Measurements from ENCODE around the gene SUPT20HL2.
A peak's percentile ranks its signal among the peaks of the same experiment; 100 is the strongest.
"Not testable (repeated sequence)": the region's sequence is repeated elsewhere in the genome, so short reads cannot be mapped to it uniquely, and the experiment has no call there.

SUPT20HL2 gene

GRCh38 chrX:24308803-24309202, 5.1 kb downstream of the SUPT20HL2 start:
- DNase-seq = not testable (repeated sequence)

DNA sequence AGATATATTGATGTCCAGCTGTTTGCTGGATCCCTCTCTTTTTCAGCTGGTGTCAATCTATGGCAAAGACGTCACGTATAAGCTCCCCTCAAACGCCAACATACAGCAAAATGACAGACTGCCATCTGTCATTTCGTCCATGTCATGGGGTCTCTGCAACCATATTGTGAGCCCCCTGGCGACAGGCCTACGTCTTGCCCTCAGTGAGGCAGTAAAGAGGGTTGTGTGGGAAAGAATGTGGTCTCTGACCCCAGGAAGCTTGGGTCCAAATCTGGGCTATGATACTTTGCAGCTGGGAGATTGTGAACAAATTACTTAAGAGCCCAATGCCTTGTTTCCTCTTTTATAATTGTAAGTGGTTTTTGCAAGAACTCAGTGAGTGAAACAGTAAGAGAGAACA, 7.4 kb downstream of the SUPT20HL2 start:
- DNase-seq = no peak

GRCh38 chrX:24305905-24306304, 8.0 kb downstream of the SUPT20HL2 start:
- no peak for DNase-seq

DNA sequence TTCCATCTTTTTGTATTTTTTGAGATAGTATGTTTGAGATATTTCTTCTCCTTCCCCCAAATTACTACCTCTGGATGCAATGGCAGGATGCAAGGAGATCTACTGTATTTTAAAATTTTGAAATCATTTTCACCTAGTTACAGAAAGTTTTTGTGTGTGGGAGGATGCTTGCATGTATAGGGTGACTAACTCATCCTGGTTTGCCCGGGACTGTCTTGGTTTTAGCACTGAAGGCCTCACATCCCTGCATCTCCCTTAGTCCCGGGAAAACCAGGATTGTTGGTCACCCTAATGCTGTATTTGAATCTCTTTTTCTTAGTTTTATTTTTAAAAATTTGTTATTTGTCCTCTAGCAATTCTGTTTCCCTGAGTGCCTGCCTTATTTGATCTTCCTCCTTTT, 12.1 kb downstream of the SUPT20HL2 start:
- no peak for DNase-seq

GRCh38 chrX:24301060-24301459, 12.8 kb downstream of the SUPT20HL2 start:
- no peak for DNase-seq

DNA sequence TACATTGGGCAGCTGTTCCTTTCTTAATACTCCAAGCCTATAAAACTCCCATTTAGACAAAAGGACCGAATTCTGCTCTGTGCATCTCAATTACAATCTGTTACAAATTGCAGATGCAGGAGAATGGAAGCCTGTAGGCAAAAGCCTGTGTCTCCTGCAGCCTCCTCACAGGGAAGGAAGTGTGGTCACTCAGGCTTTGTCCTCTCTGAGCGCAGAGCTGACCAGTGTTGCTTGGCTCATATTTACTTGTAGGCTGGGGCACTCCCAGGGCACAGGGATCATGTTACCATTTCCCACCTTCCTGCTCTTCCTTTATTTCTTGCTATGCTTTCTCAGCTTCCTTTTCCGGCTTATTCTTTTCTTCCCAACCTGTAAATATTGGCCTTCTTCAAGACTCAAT, 15.7 kb downstream of the SUPT20HL2 start:
- DNase-seq = no peak

DNA sequence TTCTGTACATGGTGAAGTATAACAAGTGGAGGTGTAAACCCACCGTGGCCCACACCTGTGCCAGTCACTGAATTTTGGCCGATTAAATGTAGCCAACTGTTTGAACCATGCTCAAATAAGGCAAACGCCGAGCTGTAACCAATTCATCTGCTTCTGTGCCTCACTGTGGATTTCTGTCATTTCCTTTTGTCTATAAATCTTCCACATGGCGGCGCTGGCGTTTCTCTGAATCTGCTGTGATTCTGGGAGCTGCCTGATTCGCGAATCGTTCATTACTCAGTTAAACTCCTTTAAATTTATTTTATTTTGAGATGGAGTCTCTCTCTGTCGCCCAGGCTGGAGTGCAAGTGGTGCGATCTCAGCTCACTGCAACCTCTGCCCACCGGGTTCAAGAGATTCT, 19.2 kb downstream of the SUPT20HL2 start:
- peak; percentile 56 for DNase-seq

DNA sequence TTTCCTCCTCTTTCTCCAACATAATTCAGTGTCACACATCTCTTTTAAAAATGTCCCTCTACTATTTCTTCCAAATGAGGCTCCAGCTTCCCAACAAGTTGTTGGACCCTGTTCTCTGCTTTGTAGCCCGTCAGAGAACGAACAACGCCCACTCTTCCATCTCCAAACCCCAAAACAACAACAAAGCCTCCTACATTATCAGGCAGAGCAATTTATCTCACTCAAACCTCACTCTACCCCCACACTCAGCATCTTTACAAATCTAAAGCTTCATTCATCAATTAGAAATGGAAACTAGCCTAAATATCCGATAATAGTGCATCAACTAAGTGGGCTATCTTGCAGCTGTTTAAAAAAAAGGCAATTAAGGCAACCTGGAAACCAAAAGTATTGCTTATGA, 20.5 kb downstream of the SUPT20HL2 start:
- no peak for DNase-seq

DNA sequence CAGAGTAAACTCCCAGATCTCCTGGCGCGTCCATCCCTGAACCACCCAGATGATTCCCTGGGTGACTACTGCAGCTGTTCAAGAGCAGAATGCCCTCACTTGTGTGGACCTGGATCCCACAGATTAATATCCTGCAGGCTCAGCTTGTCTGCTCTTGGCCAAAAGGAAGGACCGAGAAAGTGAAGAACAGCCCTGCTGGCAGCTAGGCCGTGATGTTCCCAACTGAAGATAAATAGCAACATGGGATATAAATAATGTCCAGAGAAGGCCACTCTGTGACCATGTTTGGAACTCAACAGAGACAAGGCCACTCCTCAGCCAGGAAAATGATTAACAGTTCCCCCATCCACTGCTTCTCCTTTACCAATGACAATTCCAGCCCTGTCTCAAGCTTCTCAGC, 21.5 kb downstream of the SUPT20HL2 start:
- DNase-seq = no peak

- DNase-seq = peak; percentile 43
These were observed 28.8 kb downstream of the SUPT20HL2 start for GRCh38 chrX:24285082-24285481.

DNA sequence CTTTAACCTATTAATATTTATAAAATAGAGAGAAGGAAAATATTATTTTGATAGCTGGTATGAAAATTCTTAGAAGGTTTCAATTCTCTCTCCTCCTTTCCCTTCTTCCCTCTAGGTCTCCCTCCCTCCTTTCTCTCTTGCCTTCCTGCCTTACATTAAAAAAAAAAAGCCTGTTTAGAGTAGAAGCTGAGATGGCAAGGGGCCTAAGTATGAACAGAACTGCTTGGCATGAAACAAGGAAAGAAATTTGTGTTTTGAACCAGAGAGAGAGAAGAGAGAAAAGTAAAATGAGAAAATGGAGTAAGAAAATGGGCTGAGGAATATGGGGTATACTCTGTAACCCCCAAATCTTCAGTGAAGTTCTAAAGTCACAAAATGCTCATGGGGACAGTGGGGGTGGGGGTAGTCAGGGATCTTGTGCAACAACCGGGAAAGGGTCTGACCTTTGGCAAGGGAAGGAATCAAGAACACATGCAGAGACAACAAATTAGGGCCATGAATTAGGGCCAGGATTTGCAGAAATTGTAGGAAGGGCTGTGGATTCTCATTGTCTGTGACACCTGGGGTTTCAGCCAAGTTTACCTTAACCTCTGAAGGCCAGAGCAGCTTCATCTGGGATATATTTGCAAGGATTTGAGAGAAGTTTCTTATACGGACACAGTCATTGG, 30.6 kb downstream of the SUPT20HL2 start:
- DNase-seq = no peak

- no peak for DNase-seq
These were observed 31.3 kb downstream of the SUPT20HL2 start for GRCh38 chrX:24282381-24283126.

- no peak for DNase-seq
These were observed 36.5 kb downstream of the SUPT20HL2 start for GRCh38 chrX:24277405-24277804.

DNA sequence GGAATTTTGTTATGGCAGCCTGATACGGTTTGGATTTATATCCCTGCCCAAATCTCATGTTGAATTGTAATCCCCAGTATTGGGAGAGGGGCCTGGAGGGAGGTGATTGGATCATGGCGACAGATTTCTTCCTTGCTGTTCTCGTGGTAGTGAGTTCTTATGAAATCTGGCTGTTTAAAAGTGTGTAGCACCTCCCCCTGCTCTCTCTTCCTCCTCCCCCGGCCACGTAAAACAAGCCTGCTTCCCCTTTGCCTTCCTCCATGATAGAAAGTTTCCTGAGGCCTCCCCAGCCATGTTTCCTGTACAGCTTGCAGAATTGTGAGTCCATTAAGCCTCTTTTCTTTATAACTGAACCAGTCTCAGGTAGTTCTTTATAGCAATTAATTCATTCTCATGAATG, 37.9 kb downstream of the SUPT20HL2 start:
- peak; percentile 57 for DNase-seq

DNA sequence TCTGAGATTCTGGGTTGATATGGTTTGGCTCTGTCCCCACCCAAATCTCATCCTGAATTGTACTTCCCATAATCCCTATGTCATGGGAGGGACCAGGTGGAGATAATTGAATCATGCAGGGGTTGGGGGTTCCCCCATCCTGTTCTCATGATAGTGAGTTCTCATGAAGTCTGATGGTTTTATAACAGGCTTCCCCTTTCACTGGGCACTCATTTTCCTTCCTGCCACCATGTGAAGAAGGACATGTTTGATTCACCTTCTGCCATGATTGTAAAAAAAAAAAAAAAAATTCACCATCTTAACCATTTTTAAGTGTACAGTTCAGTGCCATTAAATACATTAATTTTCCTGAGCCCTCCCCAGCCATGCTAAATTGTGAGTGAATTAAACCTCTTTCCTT, 42.6 kb downstream of the SUPT20HL2 start:
- DNase-seq = no peak

- no peak for DNase-seq
These were observed 45.1 kb downstream of the SUPT20HL2 start for GRCh38 chrX:24268786-24269185.

DNA sequence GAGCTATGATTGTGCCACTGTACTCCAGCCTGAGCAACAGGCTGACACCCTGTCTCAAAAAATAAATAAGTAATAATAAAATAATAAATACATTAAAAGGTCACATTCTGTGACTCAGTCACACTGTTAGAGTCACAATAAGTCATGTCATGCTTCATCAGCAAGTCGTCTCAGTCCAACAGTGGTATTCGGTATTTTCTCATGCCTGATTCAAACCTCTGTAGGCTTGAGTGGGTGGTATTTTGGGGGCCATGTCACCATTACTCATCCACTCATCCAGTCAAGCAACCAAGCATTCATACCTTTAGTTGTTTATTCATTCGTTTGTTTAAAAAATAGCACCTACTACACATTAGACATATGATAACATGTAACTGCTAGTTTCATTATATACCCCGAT, 46.9 kb downstream of the SUPT20HL2 start:
- DNase-seq = no peak

GRCh38 chrX:24264383-24264782, 49.5 kb downstream of the SUPT20HL2 start:
- DNase-seq = no peak

- DNase-seq = no peak
These were observed 51.6 kb downstream of the SUPT20HL2 start for GRCh38 chrX:24262309-24262708.

Measured in OCI-M1 (cell line).